Endodermal cell (in vitro differentiated cells): ENCODE data around the gene ERC1. TPM values are rescaled to one million over a fixed set of nuclear protein-coding genes. Genes with fewer than 3 reads are reported as not detected.

Source experiments
- DNase-seq: peaks from one replicate; pipeline ENCODE4 v3.0.0-alpha.2; 2017
- H3K27ac ChIP-seq: 2 replicates; pipeline ENCODE4 v1.5.1; 2013; ENCODE audit warnings: mild to moderate bottlenecking, low read depth, low read length, moderate library complexity
- H3K27me3 ChIP-seq: 2 replicates; pipeline ENCODE4 v1.6.1; 2013; ENCODE audit warnings: mild to moderate bottlenecking, low read length, moderate library complexity; ENCODE audit not compliant: insufficient read depth, control insufficient read depth, poor library complexity, severe bottlenecking
- H3K36me3 ChIP-seq: 2 replicates; pipeline ENCODE4 v1.7.0; 2013; ENCODE audit warnings: mild to moderate bottlenecking, low read length, moderate library complexity; ENCODE audit not compliant: control insufficient read depth, insufficient read depth
- H3K4me1 ChIP-seq: one replicate; pipeline ENCODE4 v1.7.0; 2013; ENCODE audit warnings: low read length; ENCODE audit not compliant: control insufficient read depth, insufficient read depth
- H3K4me3 ChIP-seq: 2 replicates; pipeline ENCODE4 v1.5.1; 2013; ENCODE audit warnings: mild to moderate bottlenecking, low read length, moderate library complexity
- H3K9ac ChIP-seq: 2 replicates; pipeline ENCODE4 v1.6.1; 2013; ENCODE audit warnings: mild to moderate bottlenecking, low read length, moderate library complexity; ENCODE audit not compliant: poor library complexity, severe bottlenecking; ENCODE audit errors: extremely low read depth
- H3K9me3 ChIP-seq: 2 replicates; pipeline ENCODE4 v1.6.1; 2013; ENCODE audit warnings: mild to moderate bottlenecking, low read length, moderate library complexity; ENCODE audit not compliant: control insufficient read depth
- H3K27ac Mint-ChIP-seq: 2 replicates; pipeline ENCODE4 v1.8.0; 2020; ENCODE audit warnings: mixed read lengths
- H3K27me3 Mint-ChIP-seq: 2 replicates; pipeline ENCODE4 v1.8.0; 2021; ENCODE audit warnings: mild to moderate bottlenecking, mixed read lengths; ENCODE audit not compliant: insufficient read depth
- H3K36me3 Mint-ChIP-seq: 2 replicates; pipeline ENCODE4 v1.8.0; 2020; ENCODE audit warnings: low read depth, mixed read lengths
- H3K4me1 Mint-ChIP-seq: 2 replicates; pipeline ENCODE4 v1.8.0; 2020; ENCODE audit warnings: mixed read lengths
- H3K4me3 Mint-ChIP-seq: 2 replicates; pipeline ENCODE4 v1.8.0; 2020; ENCODE audit warnings: mild to moderate bottlenecking, moderate library complexity, mixed read lengths
- H3K9me3 Mint-ChIP-seq: 2 replicates; pipeline ENCODE4 v1.8.0; 2020; ENCODE audit warnings: mild to moderate bottlenecking, mixed read lengths
- WGBS, 2 experiments: methylation state at CpG; one replicate each; pipeline versions ENCODE4 v1.1.5 to v1.1.7; 2013; ENCODE audit warnings: missing lambda C conversion rate in 2 of 2, mixed read lengths in 1 of 2; ENCODE audit not compliant: insufficient coverage in 1 of 2, insufficient read length in 1 of 2; 5-methylcytosine and 5-hydroxymethylcytosine counted together
- total RNA-seq, 2 donors: library from RNA; stranded (reverse); fragmentation: NEBNext Ultra II Directional in 1 of 2; extraction: Animal tissue kit (Norgen Biotek cat#: 25700) in 1 of 2; gene quantifications; 2 replicates in 1 of 2; 3 replicates in 1 of 2; pipeline ENCODE4 v1.2.1, GENCODE V29; 2021
- TF ChIP-seq, protein P1 (sequence below): fragments of 200-600 bp; sonication (generic); conservative IDR thresholded peaks from 2 replicates; pipeline ENCODE4 v1.5.0; 2021; ENCODE audit warnings: antibody characterized with exemption, mild to moderate bottlenecking

The ERC1 gene
- total RNA-seq, 2 donors from 2014 or later, result 60.6 to 159 TPM

- Histone ChIP-seq H3K9ac (no peak overlapping the region), H3K27me3 (no peaks in the 10 kb centered on the region), H3K27ac (no peak overlapping the region), H3K4me1 (peaks cover 9% of the 10 kb centered on the region), H3K4me3 (no peak overlapping the region), H3K36me3 (no peaks in the 10 kb centered on the region), H3K9me3 (peaks cover 12% of the 10 kb centered on the region)
- TF ChIP-seq, protein P1, sequence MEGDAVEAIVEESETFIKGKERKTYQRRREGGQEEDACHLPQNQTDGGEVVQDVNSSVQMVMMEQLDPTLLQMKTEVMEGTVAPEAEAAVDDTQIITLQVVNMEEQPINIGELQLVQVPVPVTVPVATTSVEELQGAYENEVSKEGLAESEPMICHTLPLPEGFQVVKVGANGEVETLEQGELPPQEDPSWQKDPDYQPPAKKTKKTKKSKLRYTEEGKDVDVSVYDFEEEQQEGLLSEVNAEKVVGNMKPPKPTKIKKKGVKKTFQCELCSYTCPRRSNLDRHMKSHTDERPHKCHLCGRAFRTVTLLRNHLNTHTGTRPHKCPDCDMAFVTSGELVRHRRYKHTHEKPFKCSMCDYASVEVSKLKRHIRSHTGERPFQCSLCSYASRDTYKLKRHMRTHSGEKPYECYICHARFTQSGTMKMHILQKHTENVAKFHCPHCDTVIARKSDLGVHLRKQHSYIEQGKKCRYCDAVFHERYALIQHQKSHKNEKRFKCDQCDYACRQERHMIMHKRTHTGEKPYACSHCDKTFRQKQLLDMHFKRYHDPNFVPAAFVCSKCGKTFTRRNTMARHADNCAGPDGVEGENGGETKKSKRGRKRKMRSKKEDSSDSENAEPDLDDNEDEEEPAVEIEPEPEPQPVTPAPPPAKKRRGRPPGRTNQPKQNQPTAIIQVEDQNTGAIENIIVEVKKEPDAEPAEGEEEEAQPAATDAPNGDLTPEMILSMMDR, result no peak
- H3K36me3 Mint-ChIP-seq, result no peaks in the 10 kb centered on the region
- H3K27me3 Mint-ChIP-seq, result peaks cover 16% of the 10 kb centered on the region
- WGBS, 2 experiments, result 92% methylated on average over 1 of the region's 1 CpG; no CpG with 5 or more reads in 1 of the 2 experiments
- H3K27ac Mint-ChIP-seq, result no peak overlapping the region
- peaks cover 15% of the 10 kb centered on the region for H3K4me1 Mint-ChIP-seq
- no peak for DNase-seq
- H3K9me3 Mint-ChIP-seq, result peaks cover 25% of the 10 kb centered on the region
- H3K4me3 Mint-ChIP-seq, result no peak overlapping the region
Measured at GRCh38 chr12:1515010-1515409, 524.0 kb downstream of the ERC1 start.

- DNase-seq, result no peak
- Histone ChIP-seq H3K36me3 (no peaks in the 10 kb centered on the region), H3K27me3 (no peaks in the 10 kb centered on the region), H3K9me3 (peaks cover 12% of the 10 kb centered on the region), H3K4me3 (no peak overlapping the region), H3K4me1 (peaks cover 9% of the 10 kb centered on the region), H3K27ac (no peak overlapping the region), H3K9ac (no peak overlapping the region)
- Mint-ChIP-seq H3K4me3 (no peak overlapping the region), H3K36me3 (no peaks in the 10 kb centered on the region), H3K4me1 (peaks cover 15% of the 10 kb centered on the region), H3K9me3 (peaks cover 25% of the 10 kb centered on the region), H3K27me3 (peaks cover 13% of the 10 kb centered on the region), H3K27ac (no peak overlapping the region)
- WGBS, 2 experiments, result no CpG with 5 or more reads among the region's 1 CpG
- TF ChIP-seq, protein P1, result no peak
Measured at GRCh38 chr12:1515428-1515827, 524.4 kb downstream of the ERC1 start.

DNA sequence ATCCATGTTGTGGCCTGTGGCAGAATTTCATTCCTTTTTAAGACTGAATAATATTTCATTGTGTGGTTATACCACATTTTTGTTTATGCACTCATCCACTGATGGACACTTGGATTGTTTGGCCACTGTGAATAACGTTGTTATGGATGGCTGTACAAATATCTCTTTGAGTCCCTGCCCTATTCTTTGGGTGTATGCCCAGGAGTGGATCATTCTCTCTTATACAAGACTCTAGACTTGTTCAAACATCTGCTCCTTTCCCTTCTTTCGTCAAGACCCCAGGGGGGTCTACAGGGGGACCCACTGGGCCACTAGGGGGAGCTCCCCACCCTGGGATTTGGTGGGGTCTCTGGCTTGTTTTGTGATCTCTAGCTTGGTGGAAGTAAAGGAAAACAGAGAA, 526.0 kb downstream of the ERC1 start:
- no peaks in the 10 kb centered on the region for H3K27me3 ChIP-seq
- peaks cover 9% of the 10 kb centered on the region for H3K4me1 ChIP-seq
- no peak overlapping the region for H3K9ac ChIP-seq
- H3K4me3 ChIP-seq, result no peak overlapping the region
- no peak overlapping the region for H3K27ac ChIP-seq
- H3K27me3 Mint-ChIP-seq, result peaks cover 14% of the 10 kb centered on the region
- peaks cover 15% of the 10 kb centered on the region for H3K4me1 Mint-ChIP-seq
- peak; percentile 94 for DNase-seq
- no peaks in the 10 kb centered on the region for H3K36me3 ChIP-seq
- no peak overlapping the region for H3K27ac Mint-ChIP-seq
- no peaks in the 10 kb centered on the region for H3K36me3 Mint-ChIP-seq
- peaks cover 25% of the 10 kb centered on the region for H3K9me3 Mint-ChIP-seq
- no peak overlapping the region for H3K4me3 Mint-ChIP-seq
- TF ChIP-seq, protein P1, result peak; percentile 100
- WGBS, 2 experiments, result 47 to 60% methylated on average over 1 to 2 of the region's 2 CpGs
- peaks cover 12% of the 10 kb centered on the region for H3K9me3 ChIP-seq
